GM19193 (cell line): ENCODE measurements around the gene VAMP2.
A peak's percentile ranks its signal among the peaks of the same experiment; 100 is the strongest.

ENCODE experiments used
- POLR2A ChIP-seq: IDR thresholded peaks from 4 replicates; pipeline ENCODE4 v1.6.1; 2011; ENCODE audit not compliant: insufficient read depth, insufficient read length; ENCODE audit errors: extremely low read depth

VAMP2 gene

GRCh38 chr17:8186787-8187516, 24.2 kb upstream of the VAMP2 start:
- TF ChIP-seq POLR2A = peak; percentile 18

GRCh38 chr17:8186446-8186786, 23.7 kb upstream of the VAMP2 start:
- no peak for TF ChIP-seq POLR2A

DNA sequence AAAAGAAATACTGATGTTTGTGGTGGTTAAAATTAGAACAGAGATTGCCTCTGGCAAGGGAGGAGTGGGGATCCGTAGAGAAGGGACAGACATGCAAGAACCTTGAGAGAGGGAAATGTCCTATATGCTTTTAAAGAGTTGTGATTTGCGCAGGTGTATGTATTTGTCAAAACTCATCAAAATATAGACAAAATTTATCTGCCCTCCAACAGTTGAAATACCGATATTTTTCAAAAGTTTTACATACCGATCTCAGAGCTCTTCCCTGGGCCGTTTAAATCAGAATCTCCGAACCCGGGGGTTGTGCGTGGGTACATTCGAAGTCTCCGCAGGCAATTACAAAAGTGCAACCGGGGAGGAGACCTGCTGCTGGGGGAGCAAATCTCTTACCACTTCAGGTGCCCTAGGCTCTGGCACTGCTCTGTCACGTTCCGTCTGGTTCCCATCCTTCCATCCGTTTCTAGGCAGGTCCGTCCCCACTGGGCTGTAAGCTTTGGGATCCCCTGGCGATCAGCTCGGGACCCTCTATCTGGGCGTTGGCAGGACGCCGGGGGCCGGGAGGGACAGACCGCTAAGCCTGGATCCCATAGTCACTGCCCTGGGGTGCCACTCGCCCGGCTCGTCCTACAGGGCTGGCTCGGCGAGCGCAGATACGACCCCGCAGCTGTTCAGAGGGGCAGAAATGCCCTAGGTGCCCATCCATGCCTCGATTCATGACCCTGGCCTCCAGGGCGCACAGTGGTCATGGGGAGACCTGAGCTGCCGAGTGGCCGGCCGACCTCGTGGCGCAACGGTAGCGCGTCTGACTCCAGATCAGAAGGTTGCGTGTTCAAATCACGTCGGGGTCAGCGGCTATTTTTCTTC, 23.1 kb upstream of the VAMP2 start:
- no peak for TF ChIP-seq POLR2A

- TF ChIP-seq POLR2A = no peak
These were observed 14.4 kb upstream of the VAMP2 start for GRCh38 chr17:8176998-8177731.

GRCh38 chr17:8176197-8176940, 13.6 kb upstream of the VAMP2 start, which contains the start of gene TMEM107:
Gene TMEM107 (minus strand): TSS chr17:8176380. CDS start chr17:8176286, 94 bp downstream.
- TF ChIP-seq POLR2A = peak; percentile 62

GRCh38 chr17:8175795-8176196, 13.0 kb upstream of the VAMP2 start:
- TF ChIP-seq POLR2A = no peak

- TF ChIP-seq POLR2A = no peak
These were observed 11.1 kb upstream of the VAMP2 start for GRCh38 chr17:8173871-8174322.

DNA sequence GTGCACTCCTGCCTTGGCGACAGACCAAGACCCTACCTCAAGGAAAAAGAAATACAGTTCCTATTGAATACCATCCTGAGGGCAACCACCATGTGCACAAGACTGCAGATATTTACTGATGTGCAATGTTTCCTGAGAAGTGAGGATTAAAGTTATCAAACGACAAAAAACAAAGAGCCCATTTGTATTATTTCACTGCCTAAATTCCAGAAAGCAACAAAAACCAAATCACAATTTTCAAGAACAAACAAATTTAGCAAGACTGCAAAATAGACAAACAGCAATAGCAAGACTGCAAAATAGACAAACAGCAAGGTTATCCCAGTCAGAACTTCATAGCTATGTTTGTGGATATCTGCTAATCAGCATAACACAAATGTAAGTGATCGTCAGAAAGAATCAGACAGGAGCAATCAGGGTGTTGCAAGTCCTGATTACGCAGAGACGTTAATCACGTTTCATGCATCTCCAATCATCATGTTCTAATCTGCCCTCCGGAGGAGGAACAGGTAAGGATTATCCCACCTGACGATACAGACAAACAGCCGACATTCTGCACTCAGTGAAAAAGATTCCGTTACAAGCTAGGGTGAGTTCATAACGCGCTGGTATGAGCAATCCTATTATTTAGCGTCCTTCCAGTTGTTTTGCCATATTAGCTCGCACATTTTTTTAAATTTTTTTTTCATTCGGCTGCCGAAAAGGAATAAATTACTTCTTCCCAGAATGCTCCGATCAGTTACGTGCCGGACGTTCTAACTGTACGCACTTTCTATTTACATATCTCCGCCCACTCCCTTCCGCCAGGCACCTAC, 10.5 kb upstream of the VAMP2 start:
- peak; percentile 99 for TF ChIP-seq POLR2A

DNA sequence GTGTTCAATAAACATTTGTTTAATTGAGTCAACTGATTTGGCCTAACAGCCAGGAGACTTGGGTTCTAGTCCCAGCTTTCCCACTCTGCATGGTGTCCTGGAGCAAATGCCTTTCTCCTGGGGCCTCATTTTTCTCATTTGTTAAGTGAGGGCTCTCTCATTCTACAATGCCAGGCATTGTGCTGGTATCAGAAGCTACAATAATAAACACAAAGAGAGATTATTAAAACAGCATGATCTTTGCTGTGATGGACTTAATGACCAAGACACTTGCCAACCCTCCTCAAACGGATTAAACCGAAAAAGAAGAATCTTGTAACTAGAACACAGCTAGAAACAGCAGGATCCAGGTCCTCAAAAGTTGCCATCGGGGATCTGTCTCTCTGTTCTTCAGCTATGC, 4.8 kb upstream of the VAMP2 start:
- TF ChIP-seq POLR2A = no peak

GRCh38 chr17:8166731-8167130, 4.0 kb upstream of the VAMP2 start:
- no peak for TF ChIP-seq POLR2A

GRCh38 chr17:8164815-8165131, 2.0 kb upstream of the VAMP2 start:
- TF ChIP-seq POLR2A = no peak

DNA sequence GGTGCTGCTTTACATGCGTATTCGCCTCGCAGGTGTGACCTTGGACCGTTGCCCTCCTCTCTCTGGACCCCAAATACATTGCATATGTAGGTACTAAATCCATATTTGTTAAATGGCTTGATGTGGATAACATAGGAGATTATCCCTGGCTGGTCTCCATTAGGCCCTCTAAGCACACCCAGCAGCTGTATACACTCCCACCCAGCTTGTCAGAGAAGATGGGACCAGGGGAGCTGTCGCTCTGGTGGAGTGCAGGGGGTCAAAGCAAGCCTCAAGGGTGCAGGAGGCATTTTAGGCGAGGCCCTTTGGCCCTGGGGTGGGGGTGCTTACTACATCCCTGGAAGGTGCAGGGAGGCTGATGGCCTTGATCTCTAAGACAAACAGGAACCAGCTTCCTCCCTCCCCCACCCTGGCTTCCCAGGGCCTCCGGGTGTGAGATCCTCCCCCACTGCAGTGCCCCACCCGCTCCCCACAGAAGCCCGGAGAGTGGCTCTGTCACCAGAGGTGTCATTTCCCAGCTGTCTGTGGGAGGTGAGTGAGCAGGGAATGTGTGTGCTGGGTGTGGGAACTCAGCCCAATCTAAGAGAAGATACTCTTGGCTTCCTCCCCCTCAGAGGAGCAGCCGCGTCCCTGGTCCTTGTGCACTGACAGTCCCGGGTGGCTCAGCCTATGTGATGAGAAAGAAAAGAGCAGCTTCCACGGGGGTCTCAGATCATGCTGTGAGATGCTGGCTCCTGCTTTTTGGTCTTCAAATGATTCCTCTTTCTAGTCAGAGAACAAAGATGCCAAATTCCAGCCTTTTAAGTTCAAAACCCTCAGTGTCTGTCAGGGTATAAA, 1.4 kb upstream of the VAMP2 start:
- TF ChIP-seq POLR2A = no peak
